A549 (cell line): ENCODE results near the gene IL3. TPM values are rescaled to one million over a fixed set of nuclear protein-coding genes. Genes with fewer than 3 reads are reported as not detected.

Experiments used
- ATAC-seq, 2 experiments: fragments of 200-7000 bp in 1 of 2; fragments of >200 bp in 1 of 2; cut with Nextera tagmentation in 1 of 2; cut with Tn5 transposase in 1 of 2; 3 replicates each; pipeline versions ENCODE4 v1.8.0 to v1.9.1; 2018 to 2020; ENCODE audit warnings: mild to moderate bottlenecking in 1 of 2, moderate library complexity in 1 of 2
- CTCF ChIA-PET: fragments of 300-600 bp; sonication (Branson Sonifier 250); formaldehyde crosslinking; extraction: SDS; loops from one replicate; lab custom pipeline; 2021; ENCODE audit warnings: antibody characterized with exemption, inconsistent platforms; lab: Yijun Ruan, JAX
- POLR2A ChIA-PET: fragments of 350-600 bp; formaldehyde crosslinking; extraction: SDS; loops from one replicate; lab custom pipeline; 2021; ENCODE audit warnings: antibody characterized with exemption, inconsistent platforms; lab: Yijun Ruan, JAX
- DNase-seq, 2 experiments: peaks; one replicate each; pipeline versions ENCODE4 v3.0.0 to v3.0.0-alpha.2; 2011 to 2016; ENCODE audit warnings: low read depth in 1 of 2, low spot score in 1 of 2
- FAIRE-seq: peaks from 2 replicates; lab custom pipeline; 2011; peaks lifted over from hg19 to GRCh38; lab: Jason Lieb, UNC
- H3K27ac ChIP-seq, 2 experiments: fragments of >200 bp; sonication (Bioruptor Twin); formaldehyde crosslinking; 3 replicates each; pipeline ENCODE4 v1.5.1; 2016 to 2017
- H3K4me1 ChIP-seq: fragments of >200 bp; sonication (Bioruptor Twin); formaldehyde crosslinking; 3 replicates; pipeline ENCODE4 v1.6.1; 2016
- H3K4me2 ChIP-seq: fragments of >200 bp; sonication (Bioruptor Twin); formaldehyde crosslinking; 3 replicates; pipeline ENCODE4 v1.6.1; 2016
- H3K4me3 ChIP-seq: fragments of >200 bp; sonication (Bioruptor Twin); formaldehyde crosslinking; 3 replicates; pipeline ENCODE4 v1.5.1; 2016
- H3K9me3 ChIP-seq: fragments of >200 bp; sonication (Bioruptor Twin); formaldehyde crosslinking; 3 replicates; pipeline ENCODE4 v1.6.1; 2016
- CBX2 ChIP-seq: fragments of 200-600 bp; sonication (generic); IDR thresholded peaks from 2 replicates; pipeline ENCODE4 v1.6.1; 2016; ENCODE audit warnings: low read depth, mild to moderate bottlenecking, borderline replicate concordance
- EHF ChIP-seq: fragments of 250-450 bp; sonication (Bioruptor Pico); IDR thresholded peaks from 2 replicates; pipeline ENCODE4 v1.5.0; 2020; ENCODE audit warnings: mild to moderate bottlenecking
- FOSL2 ChIP-seq, 2 experiments: fragments of 450-650 bp in 1 of 2; fragments of >200 bp in 1 of 2; sonication (Bioruptor Twin) in 1 of 2; formaldehyde crosslinking; IDR thresholded peaks; 2 replicates each; pipeline versions ENCODE4 v1.5.0 to v1.6.1; 2016 to 2020; ENCODE audit warnings: mild to moderate bottlenecking in 1 of 2, moderate library complexity in 1 of 2
- FOXS1 ChIP-seq: fragments of 250-450 bp; sonication (Bioruptor Pico); IDR thresholded peaks from 2 replicates; pipeline ENCODE4 v1.5.0; 2020; ENCODE audit warnings: mild to moderate bottlenecking, moderate library complexity
- HEYL ChIP-seq: fragments of 250-450 bp; sonication (Bioruptor Pico); IDR thresholded peaks from 2 replicates; pipeline ENCODE4 v1.8.0; 2021; ENCODE audit warnings: mild to moderate bottlenecking, moderate library complexity
- HOXA7 ChIP-seq: fragments of 250-450 bp; sonication (Bioruptor Pico); IDR thresholded peaks from 2 replicates; pipeline ENCODE4 v1.5.0; 2020; ENCODE audit warnings: mild to moderate bottlenecking, moderate library complexity
- HOXB13 ChIP-seq: fragments of 250-450 bp; sonication (Bioruptor Pico); IDR thresholded peaks from 2 replicates; pipeline ENCODE4 v1.5.0; 2020; ENCODE audit warnings: low read depth, mild to moderate bottlenecking, moderate library complexity
- JUNB ChIP-seq: fragments of >200 bp; sonication (Bioruptor Twin); formaldehyde crosslinking; IDR thresholded peaks from 2 replicates; pipeline ENCODE4 v1.6.1; 2016
- KDM1A ChIP-seq: fragments of 200-600 bp; sonication (generic); IDR thresholded peaks from 2 replicates; pipeline ENCODE4 v1.6.1; 2016; ENCODE audit warnings: low read depth, mild to moderate bottlenecking
- KDM5A ChIP-seq: fragments of 200-600 bp; sonication (generic); IDR thresholded peaks from 2 replicates; pipeline ENCODE4 v1.6.1; 2016; ENCODE audit warnings: antibody characterized with exemption, mild to moderate bottlenecking
- NFE2L2 ChIP-seq: fragments of 150-350 bp; conservative IDR thresholded peaks from 2 replicates; pipeline ENCODE4 v1.6.1; 2014; ENCODE audit warnings: low read length
- NPAS2 ChIP-seq: fragments of 250-450 bp; sonication (Bioruptor Pico); IDR thresholded peaks from 2 replicates; pipeline ENCODE4 v1.8.0; 2022; ENCODE audit warnings: mild to moderate bottlenecking, moderate library complexity, borderline replicate concordance
- PHF8 ChIP-seq: fragments of 200-600 bp; sonication (generic); IDR thresholded peaks from 2 replicates; pipeline ENCODE4 v1.6.1; 2016; ENCODE audit warnings: low read depth, mild to moderate bottlenecking, antibody characterized with exemption, moderate library complexity, borderline replicate concordance
- RCOR1 ChIP-seq: fragments of 150-350 bp; IDR thresholded peaks from 2 replicates; pipeline ENCODE4 v1.6.1; 2014; ENCODE audit warnings: antibody characterized with exemption, low read length, low read depth
- SMC3 ChIP-seq: fragments of >200 bp; sonication (Bioruptor Twin); formaldehyde crosslinking; IDR thresholded peaks from 3 replicates; pipeline ENCODE4 v1.6.1; 2018; ENCODE audit warnings: inconsistent platforms
- ZC3H11A ChIP-seq: fragments of 450-650 bp; IDR thresholded peaks from 2 replicates; pipeline ENCODE4 v1.6.1; 2014; ENCODE audit warnings: antibody characterized with exemption, mild to moderate bottlenecking
- ZFP36 ChIP-seq: fragments of 450-650 bp; IDR thresholded peaks from 2 replicates; pipeline ENCODE4 v1.6.1; 2014; ENCODE audit warnings: borderline replicate concordance; ENCODE audit not compliant: partially characterized antibody
- WGBS: methylation state at CpG from one replicate; pipeline ENCODE4 v1.1.6; 2017; ENCODE audit errors: missing lambda C conversion rate; 5-methylcytosine and 5-hydroxymethylcytosine counted together
- polyA plus RNA-seq, 4 experiments: library from polyadenylated mRNA; depleted of rRNA in 3 of 4; stranded (reverse); fragments of >200 nt; fragmentation: RNase III in 1 of 4; extraction: RNeasy Plus Mini Kit Qiagen cat#74134 plus additional on column Dnase treatment in 1 of 4; gene quantifications; 2 replicates in 3 of 4; 3 replicates in 1 of 4; pipeline ENCODE4 v1.2.3, GENCODE V29; 2011 to 2017
- TF ChIP-seq, protein P1 (sequence below): fragments of 250-450 bp; sonication (Bioruptor Pico); IDR thresholded peaks from 2 replicates; pipeline ENCODE4 v1.5.0; 2020; ENCODE audit warnings: low read depth, mild to moderate bottlenecking, moderate library complexity
- TF ChIP-seq, protein P2 (sequence below): fragments of 150-350 bp; IDR thresholded peaks from 2 replicates; pipeline ENCODE4 v1.6.1; 2014; ENCODE audit warnings: low read depth, mild to moderate bottlenecking, low read length
- TF ChIP-seq, protein P3 (sequence below): IDR thresholded peaks from 2 replicates; pipeline ENCODE4 v1.6.1; 2012
- TF ChIP-seq, protein P4 (sequence below): fragments of 250-450 bp; sonication (Bioruptor Pico); IDR thresholded peaks from 2 replicates; pipeline ENCODE4 v1.5.0; 2021; ENCODE audit warnings: mild to moderate bottlenecking, moderate library complexity, borderline replicate concordance
- TF ChIP-seq, protein P5 (sequence below): fragments of 200-600 bp; sonication (generic); IDR thresholded peaks from 2 replicates; pipeline ENCODE4 v1.6.1; 2016; ENCODE audit warnings: antibody characterized with exemption, mild to moderate bottlenecking, moderate library complexity

Gene IL3
- polyA plus RNA-seq, 2 of the 4 experiments (the other 2 are of a cell fraction) = not detected

DNA sequence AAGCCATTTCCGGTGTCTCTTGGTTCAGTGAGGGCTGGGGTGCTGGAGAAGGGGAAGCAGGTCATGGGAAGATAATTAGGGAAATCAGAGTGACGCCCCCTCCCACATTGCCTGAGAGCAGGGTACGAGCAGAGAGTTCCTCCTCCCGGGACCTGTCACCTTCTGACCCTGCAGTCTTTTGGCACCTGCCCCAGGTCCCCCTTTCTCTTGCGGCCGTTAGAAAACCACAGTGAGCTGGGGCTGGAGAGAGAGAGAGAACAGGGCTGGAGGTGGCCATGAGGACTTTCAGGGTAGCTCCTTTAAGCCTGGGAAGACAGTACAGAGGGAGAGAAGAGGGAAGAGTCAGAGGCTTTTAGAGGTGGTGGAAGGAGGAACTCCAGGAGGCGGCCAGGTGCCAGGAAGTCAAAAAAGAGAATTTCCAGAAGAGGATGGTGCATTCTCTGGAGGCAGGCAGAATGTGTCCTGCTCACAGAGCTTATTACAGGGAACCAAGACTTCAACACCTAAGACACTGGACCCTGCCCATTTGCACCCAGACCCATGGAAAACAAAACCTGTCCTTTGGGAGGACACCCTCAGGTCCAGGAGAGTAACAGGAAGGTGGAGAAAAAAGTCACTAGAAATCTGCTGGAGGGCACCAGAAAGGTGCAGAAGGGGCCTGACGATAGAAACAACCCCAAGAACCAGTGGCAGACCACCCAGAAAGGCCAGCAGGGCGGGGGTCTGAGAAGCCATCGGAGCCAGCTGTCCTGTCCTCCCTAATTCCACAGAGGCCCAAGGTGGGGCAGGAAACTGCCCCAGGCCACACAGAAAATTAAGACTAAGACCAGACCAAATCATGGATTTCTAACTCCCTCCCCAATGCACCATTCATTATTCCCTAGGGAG is 42.5 kb upstream of the IL3 start:
- ChIA-PET POLR2A (no interaction called here), CTCF (interaction anchor here (0.6 to 2.1 kb wide), 3 partner anchors 9 to 429 kb away, joined by 3 to 9 read pairs (median 4); no protein-coding TSS in a partner anchor)
- DNase-seq (no peak), ATAC-seq (no peak), FAIRE-seq (no peak)
- H3K4me3 ChIP-seq = no peak overlapping the region
- no peak overlapping the region for H3K27ac ChIP-seq
- H3K4me1 ChIP-seq = no peaks in the 10 kb centered on the region
- H3K4me2 ChIP-seq = no peak overlapping the region
- TF ChIP-seq HOXA7 (CRISPR knock-in tag) (no peak), SMC3 (no peak), RCOR1 (no peak), HEYL (CRISPR knock-in tag) (no peak), NFE2L2 (no peak), FOSL2 (IDR thresholded peaks at IDR 0.05) (no peak), FOSL2 (CRISPR knock-in tag; IDR thresholded peaks at IDR 0.05) (no peak), ZFP36 (no peak), NPAS2 (no peak), FOXS1 (CRISPR knock-in tag) (no peak), KDM5A (no peak), HOXB13 (CRISPR knock-in tag) (no peak), KDM1A (no peak), PHF8 (no peak), EHF (no peak), CBX2 (no peak)
- TF ChIP-seq, protein P1, sequence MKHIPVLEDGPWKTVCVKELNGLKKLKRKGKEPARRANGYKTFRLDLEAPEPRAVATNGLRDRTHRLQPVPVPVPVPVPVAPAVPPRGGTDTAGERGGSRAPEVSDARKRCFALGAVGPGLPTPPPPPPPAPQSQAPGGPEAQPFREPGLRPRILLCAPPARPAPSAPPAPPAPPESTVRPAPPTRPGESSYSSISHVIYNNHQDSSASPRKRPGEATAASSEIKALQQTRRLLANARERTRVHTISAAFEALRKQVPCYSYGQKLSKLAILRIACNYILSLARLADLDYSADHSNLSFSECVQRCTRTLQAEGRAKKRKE (CRISPR knock-in tag) = no peak
- TF ChIP-seq, protein P2, sequence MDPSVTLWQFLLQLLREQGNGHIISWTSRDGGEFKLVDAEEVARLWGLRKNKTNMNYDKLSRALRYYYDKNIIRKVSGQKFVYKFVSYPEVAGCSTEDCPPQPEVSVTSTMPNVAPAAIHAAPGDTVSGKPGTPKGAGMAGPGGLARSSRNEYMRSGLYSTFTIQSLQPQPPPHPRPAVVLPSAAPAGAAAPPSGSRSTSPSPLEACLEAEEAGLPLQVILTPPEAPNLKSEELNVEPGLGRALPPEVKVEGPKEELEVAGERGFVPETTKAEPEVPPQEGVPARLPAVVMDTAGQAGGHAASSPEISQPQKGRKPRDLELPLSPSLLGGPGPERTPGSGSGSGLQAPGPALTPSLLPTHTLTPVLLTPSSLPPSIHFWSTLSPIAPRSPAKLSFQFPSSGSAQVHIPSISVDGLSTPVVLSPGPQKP = no peak
- TF ChIP-seq, protein P3, sequence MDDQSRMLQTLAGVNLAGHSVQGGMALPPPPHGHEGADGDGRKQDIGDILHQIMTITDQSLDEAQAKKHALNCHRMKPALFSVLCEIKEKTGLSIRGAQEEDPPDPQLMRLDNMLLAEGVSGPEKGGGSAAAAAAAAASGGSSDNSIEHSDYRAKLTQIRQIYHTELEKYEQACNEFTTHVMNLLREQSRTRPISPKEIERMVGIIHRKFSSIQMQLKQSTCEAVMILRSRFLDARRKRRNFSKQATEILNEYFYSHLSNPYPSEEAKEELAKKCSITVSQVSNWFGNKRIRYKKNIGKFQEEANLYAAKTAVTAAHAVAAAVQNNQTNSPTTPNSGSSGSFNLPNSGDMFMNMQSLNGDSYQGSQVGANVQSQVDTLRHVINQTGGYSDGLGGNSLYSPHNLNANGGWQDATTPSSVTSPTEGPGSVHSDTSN = no peak
- WGBS = 21% methylated on average over 10 of the region's 10 CpGs
- H3K9me3 ChIP-seq = no peaks in the 10 kb centered on the region

DNA sequence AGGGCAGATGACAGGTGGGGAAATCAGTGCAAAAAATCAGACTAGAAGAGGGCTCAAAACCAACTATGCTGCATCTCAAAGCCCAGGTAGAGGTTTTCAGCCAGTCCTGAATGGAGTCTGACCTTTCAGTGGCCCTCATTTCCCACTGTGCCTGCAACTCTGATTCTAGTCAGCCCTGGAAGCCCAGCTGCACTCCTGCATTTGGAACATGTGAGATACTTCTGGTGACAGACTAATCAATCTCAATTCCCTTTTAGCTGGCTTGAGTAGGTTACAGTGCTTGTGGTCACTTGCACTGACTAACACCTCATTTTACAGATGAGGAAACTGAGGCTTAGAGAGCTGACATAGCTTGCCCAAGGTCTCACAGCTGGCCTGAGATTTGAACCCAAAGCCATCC is 41.1 kb upstream of the IL3 start:
- DNase-seq (no peak), FAIRE-seq (no peak), ATAC-seq (no peak)
- H3K27ac ChIP-seq = no peak overlapping the region
- H3K4me3 ChIP-seq = no peak overlapping the region
- no peak overlapping the region for H3K4me2 ChIP-seq
- no peaks in the 10 kb centered on the region for H3K9me3 ChIP-seq
- no peak for TF ChIP-seq JUNB
- TF ChIP-seq ZFP36 = no peak
- no peak for TF ChIP-seq HOXB13 (CRISPR knock-in tag)
- TF ChIP-seq ZC3H11A = no peak
- TF ChIP-seq, protein P4, sequence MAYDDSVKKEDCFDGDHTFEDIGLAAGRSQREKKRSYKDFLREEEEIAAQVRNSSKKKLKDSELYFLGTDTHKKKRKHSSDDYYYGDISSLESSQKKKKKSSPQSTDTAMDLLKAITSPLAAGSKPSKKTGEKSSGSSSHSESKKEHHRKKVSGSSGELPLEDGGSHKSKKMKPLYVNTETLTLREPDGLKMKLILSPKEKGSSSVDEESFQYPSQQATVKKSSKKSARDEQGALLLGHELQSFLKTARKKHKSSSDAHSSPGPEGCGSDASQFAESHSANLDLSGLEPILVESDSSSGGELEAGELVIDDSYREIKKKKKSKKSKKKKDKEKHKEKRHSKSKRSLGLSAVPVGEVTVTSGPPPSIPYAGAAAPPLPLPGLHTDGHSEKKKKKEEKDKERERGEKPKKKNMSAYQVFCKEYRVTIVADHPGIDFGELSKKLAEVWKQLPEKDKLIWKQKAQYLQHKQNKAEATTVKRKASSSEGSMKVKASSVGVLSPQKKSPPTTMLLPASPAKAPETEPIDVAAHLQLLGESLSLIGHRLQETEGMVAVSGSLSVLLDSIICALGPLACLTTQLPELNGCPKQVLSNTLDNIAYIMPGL (CRISPR knock-in tag) = no peak
- TF ChIP-seq, protein P3 = no peak
- TF ChIP-seq, protein P5, sequence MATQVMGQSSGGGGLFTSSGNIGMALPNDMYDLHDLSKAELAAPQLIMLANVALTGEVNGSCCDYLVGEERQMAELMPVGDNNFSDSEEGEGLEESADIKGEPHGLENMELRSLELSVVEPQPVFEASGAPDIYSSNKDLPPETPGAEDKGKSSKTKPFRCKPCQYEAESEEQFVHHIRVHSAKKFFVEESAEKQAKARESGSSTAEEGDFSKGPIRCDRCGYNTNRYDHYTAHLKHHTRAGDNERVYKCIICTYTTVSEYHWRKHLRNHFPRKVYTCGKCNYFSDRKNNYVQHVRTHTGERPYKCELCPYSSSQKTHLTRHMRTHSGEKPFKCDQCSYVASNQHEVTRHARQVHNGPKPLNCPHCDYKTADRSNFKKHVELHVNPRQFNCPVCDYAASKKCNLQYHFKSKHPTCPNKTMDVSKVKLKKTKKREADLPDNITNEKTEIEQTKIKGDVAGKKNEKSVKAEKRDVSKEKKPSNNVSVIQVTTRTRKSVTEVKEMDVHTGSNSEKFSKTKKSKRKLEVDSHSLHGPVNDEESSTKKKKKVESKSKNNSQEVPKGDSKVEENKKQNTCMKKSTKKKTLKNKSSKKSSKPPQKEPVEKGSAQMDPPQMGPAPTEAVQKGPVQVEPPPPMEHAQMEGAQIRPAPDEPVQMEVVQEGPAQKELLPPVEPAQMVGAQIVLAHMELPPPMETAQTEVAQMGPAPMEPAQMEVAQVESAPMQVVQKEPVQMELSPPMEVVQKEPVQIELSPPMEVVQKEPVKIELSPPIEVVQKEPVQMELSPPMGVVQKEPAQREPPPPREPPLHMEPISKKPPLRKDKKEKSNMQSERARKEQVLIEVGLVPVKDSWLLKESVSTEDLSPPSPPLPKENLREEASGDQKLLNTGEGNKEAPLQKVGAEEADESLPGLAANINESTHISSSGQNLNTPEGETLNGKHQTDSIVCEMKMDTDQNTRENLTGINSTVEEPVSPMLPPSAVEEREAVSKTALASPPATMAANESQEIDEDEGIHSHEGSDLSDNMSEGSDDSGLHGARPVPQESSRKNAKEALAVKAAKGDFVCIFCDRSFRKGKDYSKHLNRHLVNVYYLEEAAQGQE = no peak
- no peak for TF ChIP-seq FOSL2 (IDR thresholded peaks at IDR 0.05)
- TF ChIP-seq FOSL2 (CRISPR knock-in tag; IDR thresholded peaks at IDR 0.05) = no peak
- POLR2A ChIA-PET = no interaction called here
- CTCF ChIA-PET = interaction anchor here (1.6 to 2.1 kb wide), 2 partner anchors 12 to 430 kb away, joined by 4 to 9 read pairs; no protein-coding TSS in a partner anchor
- H3K4me1 ChIP-seq = no peaks in the 10 kb centered on the region
